GM12801 (cell line): ENCODE measurements around the gene DPYSL5.

ENCODE experiments used
- TF ChIP-seq, protein P1 (sequence below): IDR thresholded peaks from one replicate; pipeline ENCODE4 v1.5.1; 2011; ENCODE audit warnings: control low read depth; ENCODE audit not compliant: insufficient read length; ENCODE audit errors: extremely low read depth

The DPYSL5 gene

DNA sequence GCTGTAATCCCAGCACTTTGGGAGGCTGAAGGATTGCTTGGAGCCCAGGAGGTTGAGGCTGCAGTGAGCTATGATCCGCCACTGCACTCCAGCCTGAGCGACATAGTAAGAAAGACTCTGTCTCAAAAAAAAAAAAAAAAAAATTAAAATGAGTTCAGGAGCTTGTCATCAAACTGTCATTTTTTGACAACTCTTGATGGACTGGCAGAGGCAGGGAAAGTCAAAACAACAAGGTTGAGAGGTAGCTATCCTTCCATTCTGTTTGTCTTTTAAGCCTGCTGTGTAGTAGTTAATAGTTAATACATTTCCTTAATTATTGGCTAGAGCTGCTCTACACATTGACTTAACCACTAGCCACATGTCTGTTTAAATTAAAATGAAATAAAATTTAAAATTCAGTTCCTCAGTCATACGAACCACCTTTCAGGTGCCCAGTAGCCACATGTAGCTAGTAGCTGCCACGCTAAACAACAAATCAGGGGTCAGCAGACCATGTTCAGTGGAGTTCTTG, 22.7 kb downstream of the DPYSL5 start:
- TF ChIP-seq, protein P1, sequence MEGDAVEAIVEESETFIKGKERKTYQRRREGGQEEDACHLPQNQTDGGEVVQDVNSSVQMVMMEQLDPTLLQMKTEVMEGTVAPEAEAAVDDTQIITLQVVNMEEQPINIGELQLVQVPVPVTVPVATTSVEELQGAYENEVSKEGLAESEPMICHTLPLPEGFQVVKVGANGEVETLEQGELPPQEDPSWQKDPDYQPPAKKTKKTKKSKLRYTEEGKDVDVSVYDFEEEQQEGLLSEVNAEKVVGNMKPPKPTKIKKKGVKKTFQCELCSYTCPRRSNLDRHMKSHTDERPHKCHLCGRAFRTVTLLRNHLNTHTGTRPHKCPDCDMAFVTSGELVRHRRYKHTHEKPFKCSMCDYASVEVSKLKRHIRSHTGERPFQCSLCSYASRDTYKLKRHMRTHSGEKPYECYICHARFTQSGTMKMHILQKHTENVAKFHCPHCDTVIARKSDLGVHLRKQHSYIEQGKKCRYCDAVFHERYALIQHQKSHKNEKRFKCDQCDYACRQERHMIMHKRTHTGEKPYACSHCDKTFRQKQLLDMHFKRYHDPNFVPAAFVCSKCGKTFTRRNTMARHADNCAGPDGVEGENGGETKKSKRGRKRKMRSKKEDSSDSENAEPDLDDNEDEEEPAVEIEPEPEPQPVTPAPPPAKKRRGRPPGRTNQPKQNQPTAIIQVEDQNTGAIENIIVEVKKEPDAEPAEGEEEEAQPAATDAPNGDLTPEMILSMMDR: no peak

- TF ChIP-seq, protein P1: no peak
Observed at GRCh38 chr2:26873286-26873983, 25.5 kb downstream of the DPYSL5 start.

- TF ChIP-seq, protein P1: no peak
Observed at GRCh38 chr2:26874514-26874913, 26.6 kb downstream of the DPYSL5 start.

- TF ChIP-seq, protein P1: no peak
Observed at GRCh38 chr2:26875065-26875634, 27.2 kb downstream of the DPYSL5 start.

DNA sequence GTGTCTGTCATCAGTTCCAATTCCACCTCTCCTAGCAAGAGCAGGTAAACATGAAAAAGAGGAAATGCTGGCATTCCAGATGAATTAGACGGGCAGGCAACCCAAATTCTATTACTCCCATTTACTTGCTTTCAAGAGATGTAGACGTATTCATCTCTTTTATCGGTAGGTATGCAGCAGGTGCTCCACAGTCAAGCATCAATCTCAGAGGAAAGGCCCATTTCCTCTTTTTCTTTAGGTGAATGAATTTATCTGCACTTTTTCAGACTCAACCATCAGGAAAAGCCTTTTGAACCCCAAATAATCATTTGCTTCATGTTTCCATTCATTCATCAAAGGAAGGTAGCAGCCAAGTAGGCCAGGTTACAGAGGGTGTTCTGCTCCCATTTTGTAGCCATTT, 27.9 kb downstream of the DPYSL5 start:
- TF ChIP-seq, protein P1: no peak

DNA sequence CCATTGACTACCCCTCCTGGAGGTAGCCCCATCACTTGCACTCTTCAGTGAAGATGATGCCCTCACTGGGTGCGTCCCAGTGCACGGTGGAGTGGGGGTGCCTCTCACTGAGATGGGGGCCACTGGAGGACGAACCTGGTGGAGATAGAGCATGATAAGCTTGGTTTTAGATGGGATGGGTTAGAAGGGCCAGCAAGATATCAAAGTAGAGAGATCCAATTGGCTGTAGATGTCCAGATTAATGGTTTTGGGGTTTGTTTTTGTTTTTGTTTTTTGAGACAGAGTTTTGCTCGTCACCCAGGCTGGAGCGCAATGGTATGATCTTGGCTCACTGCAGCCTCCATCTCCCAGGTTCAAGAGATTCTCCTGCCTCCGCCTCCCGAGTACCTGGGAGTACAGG, 28.3 kb downstream of the DPYSL5 start:
- TF ChIP-seq, protein P1: no peak

GRCh38 chr2:26877276-26877675, 29.3 kb downstream of the DPYSL5 start:
- TF ChIP-seq, protein P1: no peak
